ENCODE data around the gene UQCC2.

Gene UQCC2

DNA sequence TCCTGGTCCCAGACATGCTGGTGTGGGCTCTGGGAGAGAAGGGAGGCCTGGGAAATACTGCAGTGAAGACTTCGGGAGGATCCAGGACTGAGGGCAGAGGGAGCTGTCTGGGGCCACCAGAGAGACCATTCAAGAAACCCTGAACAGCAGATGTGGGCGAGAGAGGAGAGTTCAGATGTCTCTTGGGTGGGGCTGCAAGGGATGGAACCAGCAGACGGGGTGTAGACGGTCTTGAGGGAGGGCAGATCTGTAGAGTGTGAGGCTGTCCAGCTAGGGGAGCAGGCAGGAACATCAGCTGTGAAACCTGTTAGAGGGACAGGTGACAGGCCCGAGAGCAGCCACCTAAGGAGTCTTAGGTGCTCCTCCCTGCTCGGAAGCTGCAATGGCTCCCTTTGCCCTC, 51.5 kb downstream of the UQCC2 start:
- in situ Hi-C loops (cut with MboI; ENCODE audit: low sequenced_read_pairs): no loop called here

GRCh38 chr6:33658982-33659689, 52.4 kb downstream of the UQCC2 start:
- in situ Hi-C loops (cut with MboI; ENCODE audit: low sequenced_read_pairs): no loop called here

DNA sequence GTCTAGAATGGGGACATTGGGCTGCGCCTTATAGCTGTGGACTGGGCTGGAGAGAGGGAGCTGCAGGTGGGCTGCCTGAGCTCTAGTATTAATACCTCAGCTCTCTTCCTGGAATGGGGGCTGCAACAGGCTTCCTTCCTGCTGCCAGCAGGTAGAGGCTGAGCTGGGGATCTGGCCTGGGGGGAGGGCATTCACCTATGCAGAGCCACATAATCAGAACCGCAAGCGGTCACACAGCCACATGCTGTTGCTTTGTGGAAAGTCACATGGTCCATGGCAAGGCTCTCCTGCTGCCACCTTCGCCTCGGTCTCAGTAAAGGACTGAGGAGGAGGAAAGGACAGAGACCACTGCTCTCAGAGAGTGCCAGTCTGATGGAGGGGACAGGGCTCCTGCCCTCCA, 54.7 kb downstream of the UQCC2 start:
- in situ Hi-C loops (cut with MboI; ENCODE audit: low sequenced_read_pairs): no loop called here

DNA sequence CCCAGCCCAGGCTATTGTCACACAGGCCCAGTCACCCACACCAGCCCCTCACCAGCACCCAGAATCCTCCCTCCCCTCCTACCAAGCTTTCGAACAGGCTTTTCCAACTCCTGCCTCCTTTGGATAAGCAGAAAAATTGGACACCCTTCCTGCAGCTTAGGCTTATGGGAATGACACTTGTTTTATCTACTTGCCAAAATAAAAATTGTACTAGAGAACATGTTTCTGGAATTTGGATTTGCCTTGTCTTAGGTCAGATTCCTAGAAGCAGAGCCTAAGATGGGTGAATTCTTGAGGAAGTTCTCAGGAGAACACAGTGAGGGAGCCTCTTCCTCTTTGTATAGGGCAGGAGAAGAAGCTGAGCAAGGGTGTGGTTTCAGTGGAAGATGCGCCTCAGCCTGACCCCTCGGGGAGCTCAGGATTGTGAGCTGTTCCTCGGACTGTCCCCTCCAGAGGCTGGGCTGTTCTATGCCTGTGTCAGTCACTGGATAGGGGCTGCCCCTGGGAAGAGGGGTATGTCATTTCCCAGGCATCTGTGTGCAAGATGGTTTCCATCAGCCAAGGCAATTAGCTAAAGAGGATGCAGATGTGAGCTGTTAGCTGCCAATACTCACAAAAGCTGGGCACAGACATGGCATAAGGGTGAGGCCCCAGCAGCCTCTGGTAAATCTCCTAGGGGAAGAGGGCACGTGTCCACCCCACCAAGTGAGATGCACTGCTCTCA, 56.5 kb downstream of the UQCC2 start:
- in situ Hi-C loops (cut with MboI; ENCODE audit: low sequenced_read_pairs): no loop called here

- in situ Hi-C loops (cut with MboI; ENCODE audit: low sequenced_read_pairs): no loop called here
Measured at GRCh38 chr6:33652002-33652401, 59.5 kb downstream of the UQCC2 start.

DNA sequence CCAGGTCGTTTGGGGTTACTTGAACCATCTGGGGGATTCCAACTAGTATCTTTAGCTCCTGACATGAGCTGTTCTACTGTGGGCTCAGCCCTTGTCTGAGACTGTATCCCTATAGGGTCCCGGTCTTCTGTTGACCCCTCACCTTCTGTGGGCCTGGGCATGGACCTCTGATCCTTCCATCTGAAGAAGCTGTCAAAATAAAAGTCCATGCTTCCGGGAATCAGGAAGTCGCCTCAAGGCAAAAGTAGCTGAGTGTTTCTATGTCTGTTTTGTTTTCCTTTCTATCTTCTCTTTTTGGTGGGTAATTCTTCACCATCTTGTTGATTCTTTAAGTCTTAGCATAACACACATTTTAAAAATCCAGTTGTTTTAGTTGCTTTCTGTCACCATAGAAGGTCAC, 60.1 kb downstream of the UQCC2 start:
- in situ Hi-C loops (cut with MboI; ENCODE audit: low sequenced_read_pairs): no loop called here

Measured in HL-60/S4 treated with phorbol 12-myristate 13-acetate at 8.2 ng/mL for 4 days and 3 days (cell line).